HG03066 (cell line): ENCODE measurements around the gene DRC3.
"Not testable (repeated sequence)": the region's sequence is repeated elsewhere in the genome, so short reads cannot be mapped to it uniquely, and the experiment has no call there.

ENCODE experiments used
- ATAC-seq: cut with Tn5 transposase; IDR thresholded peaks from one replicate; pipeline ENCODE4 v1.9.1; 2021; ENCODE audit warnings: low read depth; ENCODE audit not compliant: unreplicated experiment

DRC3 gene

DNA sequence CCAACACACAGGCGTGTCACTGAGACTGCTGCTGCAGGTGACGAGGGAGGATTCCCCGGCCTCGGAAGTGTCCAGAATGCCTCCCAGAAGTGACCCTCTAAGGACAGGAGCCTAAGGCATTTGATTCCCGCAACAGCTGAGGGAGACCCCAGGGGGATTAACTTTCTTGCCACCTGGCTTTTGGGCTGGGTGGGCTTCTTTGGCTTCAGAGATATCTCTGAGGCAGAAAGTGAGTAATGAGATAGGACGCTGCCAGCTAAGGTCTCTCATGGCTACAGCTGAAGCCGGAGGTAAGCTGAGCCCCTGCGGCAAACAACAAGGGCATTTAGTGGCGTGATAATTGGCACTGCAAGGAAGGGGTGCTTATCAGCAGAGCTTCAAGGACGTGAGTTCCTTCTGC lies 17.0 kb downstream of the DRC3 start:
- no peak for ATAC-seq

GRCh38 chr17:17990282-17990681 lies 17.6 kb downstream of the DRC3 start:
- no peak for ATAC-seq

DNA sequence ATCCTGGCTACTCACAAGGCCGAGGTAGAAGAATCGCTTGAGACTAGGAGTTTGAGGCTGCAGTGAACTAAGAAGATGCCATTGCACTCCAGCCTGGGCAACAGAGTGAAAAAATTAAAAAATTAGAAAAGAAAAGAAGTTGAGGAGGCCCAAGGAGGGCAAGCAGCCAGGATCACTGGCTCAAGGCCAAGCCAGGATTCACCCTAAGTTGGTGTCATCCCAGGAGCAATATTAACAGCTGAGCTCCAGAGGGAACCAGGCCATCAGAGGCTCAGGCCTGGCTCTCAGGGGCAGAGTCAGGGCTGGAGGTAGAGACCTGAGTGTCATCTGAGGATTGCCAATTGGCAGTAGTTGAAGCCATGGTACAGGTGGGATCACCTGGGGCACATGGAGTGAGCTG lies 20.7 kb downstream of the DRC3 start:
- ATAC-seq: no peak

GRCh38 chr17:17993852-17994251 lies 21.2 kb downstream of the DRC3 start:
- ATAC-seq: no peak

GRCh38 chr17:17994271-17995069 lies 21.8 kb downstream of the DRC3 start:
- ATAC-seq: no peak

- not testable (repeated sequence) for ATAC-seq
These were observed 23.2 kb downstream of the DRC3 start for GRCh38 chr17:17995887-17996286.

- no peak for ATAC-seq
These were observed 26.3 kb downstream of the DRC3 start for GRCh38 chr17:17998934-17999333.

DNA sequence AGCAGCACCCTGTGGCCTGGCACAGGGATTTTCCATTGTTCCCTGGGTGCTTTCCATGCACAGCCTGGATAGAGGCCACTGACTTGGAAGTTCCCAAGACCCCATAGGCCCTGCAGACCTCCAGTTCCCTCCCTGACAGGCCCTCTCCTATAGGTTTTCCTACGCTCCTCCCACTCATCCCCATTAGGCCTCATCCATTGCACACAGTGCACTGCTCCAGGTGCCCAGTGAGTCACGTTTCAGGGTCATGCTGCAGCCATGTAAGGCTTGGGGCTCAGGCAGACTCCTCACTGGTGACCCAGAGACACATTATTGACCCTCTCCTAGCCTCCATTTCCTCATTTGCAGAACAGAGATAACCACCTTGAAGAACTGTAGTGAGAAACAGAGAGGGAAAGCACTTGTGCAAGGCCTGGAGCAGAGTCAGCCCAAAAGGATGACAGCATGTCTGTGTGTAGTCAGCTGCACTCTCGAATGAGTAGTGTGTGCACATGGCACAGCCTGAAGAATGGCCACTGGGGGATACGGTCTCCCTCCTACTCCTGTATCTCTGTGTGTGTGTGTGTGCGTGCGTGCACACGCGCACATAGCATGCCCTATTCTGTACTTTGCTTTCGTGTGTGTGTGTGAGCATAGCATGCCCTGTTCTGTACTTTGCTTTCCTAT lies 26.8 kb downstream of the DRC3 start:
- no peak for ATAC-seq

DNA sequence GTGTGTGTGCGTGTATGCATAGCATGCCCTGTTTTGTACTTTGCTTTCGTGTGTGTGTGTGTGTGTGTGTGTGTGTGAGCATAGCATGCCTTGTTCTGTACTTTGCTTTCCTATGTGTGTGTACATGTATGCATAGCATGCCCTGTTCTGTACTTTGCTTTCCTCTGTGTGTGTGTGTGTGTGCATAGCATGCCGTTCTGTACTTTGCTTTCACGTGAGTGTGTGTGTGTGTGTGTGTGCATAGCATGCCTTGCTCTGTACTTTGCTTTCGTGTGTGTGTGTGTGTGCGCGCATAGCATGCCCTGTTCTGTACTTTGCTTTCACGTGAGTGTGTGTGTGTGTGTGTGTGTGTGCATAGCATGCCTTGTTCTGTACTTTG lies 27.4 kb downstream of the DRC3 start:
- no peak for ATAC-seq

DNA sequence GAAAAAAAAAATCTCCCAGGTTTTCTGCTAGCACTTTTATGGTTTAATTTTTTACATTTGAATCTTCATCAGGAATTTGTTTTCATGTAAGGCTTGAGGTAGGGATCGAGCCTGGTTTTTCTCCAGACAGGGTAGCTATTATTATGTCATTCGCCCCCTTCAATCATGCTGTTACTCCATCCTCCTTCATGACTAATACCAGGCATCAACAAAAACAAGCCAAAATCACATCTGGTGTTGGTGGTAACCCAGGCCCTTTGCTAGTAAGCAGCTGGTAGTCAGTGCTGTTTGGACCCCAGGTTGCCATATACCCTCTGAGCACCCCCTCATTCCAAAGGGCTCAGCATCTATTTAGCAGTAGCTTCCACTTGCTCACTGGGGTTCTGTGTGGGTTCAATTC lies 29.5 kb downstream of the DRC3 start:
- ATAC-seq: no peak

- no peak for ATAC-seq
These were observed 31.7 kb downstream of the DRC3 start for GRCh38 chr17:18004345-18004744.

DNA sequence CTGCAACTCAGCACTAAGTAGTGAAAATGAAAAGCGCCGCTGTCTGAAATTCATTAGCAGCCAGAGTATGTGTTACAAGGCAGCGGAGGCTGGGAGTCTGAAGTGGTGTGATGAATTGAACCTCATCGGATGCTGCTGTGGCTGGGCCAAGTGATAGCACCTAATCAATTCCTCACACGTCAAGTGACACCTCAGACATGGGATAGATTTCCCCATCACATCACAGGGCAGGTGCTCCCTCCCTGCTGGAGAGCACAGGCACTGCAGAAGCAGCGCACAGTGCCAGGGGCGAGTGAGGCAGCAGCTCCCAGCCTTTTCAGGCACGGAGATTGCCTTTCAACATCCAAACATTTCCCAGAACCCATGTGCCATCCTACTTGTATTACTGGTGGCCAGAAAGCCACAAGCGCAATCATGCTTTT lies 32.2 kb downstream of the DRC3 start:
- no peak for ATAC-seq

GRCh38 chr17:18005496-18005895 lies 32.8 kb downstream of the DRC3 start:
- no peak for ATAC-seq

DNA sequence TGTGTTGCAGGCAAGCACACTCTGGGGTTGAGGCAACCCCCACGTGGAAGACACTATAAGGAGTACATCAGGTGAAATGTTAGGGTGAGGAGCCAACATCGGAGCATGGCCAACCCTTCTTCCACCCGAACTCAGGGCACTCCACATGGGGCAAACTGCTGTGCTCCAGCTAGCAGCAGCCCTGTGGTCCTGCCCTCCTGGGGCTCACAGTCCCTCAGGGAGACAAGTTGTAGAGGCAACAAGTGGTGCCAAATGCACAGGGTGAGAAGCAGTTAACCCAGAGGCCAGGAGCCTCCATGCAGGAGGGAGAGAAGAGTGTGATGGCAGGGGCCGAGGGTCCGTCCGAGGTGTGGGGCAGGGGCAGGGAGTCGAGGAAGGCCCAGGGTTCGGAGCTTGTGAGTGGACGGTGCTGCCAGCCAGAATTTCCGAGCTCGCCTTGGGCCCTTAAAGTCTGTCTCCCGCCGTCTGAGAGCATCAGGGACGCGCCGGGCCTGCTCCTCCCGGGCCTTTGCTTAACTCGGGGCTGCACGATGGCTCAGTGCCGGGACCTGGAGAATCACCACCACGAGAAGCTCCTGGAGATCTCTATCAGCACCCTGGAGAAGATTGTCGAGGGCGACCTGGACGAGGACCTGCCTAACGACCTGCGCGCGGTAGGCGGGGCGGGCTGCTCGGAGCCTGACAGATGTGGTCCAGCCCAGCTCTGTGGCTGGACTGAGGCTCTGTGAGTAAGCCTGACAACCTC lies 34.0 kb downstream of the DRC3 start:
- no peak for ATAC-seq

DNA sequence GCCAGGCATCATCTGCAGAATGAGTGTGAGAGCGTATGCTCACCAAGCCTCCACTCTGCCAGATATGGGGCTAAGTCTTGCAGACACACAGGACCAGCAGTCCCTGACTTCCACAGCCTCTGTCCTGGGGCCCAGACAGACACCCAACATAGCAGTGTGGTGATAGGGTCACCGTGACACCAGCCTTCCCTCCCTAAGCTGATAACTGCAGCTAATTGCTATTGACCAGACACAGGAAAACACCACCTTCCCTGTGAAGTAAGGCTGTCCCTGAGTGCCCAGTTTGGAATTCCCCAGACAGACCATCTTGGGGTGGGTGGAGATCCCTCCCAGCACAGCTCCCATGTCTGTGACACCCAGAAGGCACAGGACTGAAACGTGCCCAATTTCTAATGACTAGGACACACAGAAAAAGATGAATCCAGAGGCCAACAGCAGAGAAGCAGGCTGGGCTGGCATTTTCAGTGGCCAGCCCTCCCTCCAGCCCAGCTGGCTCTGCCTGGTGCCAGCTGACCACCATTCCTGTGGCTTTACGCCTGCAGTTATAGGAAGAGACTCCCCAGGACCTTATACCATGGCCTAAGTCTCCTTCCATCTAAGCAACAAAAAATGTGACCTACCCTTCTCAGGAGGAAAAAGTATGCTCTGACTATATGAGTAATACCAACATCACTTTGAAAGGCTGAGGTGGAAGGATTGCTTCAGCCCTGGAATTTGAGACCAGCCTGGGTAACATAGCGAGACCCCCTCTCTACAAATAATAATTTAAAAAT lies 36.0 kb downstream of the DRC3 start:
- no peak for ATAC-seq

- ATAC-seq: no peak
These were observed 37.2 kb downstream of the DRC3 start for GRCh38 chr17:18009609-18010420.

- no peak for ATAC-seq
These were observed 38.6 kb downstream of the DRC3 start for GRCh38 chr17:18011286-18011685.

DNA sequence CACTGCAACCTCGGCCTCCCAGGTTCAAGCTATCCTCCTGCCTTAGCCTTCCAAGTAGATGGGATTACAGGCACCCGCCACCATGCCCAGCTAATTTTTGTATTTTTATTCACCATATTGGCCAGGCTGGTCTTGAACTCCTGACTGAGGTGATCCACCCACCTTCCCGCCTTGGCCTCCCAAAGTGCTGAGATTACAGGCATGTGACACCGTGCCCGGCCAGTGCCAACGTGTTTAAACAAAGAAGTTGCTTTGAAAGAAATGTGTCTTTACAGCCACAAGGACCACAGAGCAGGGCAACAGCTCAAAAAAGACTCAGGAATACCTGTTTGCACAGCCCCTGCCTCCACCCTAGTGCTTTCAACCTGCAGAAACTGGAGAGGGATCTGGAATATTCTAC lies 41.3 kb downstream of the DRC3 start:
- ATAC-seq: no peak

- no peak for ATAC-seq
These were observed 42.9 kb downstream of the DRC3 start for GRCh38 chr17:18015593-18015992.

GRCh38 chr17:18016426-18016825 lies 43.8 kb downstream of the DRC3 start:
- no peak for ATAC-seq
